ENCODE results near the gene STAG1.

DNA sequence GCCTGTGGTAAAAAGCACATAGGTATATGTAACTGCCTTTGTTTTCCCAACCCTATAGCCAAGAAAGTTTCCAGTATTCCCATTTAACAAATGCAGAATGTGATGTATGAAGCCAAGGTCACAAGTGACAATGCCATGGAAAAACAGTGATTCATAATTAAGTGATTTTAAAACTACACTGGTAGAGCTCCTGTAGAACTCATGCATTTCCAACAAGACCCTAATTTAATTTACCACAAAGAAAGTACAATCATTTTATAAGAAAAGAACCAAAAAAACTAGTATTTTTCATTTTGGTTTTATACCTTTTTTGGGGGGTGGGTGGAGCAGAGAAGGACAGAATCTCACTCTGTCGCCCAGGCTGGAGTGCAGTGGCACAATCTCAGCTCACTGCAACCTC, 82.0 kb downstream of the STAG1 start:
- TF ChIP-seq POLR2AphosphoS5 (IDR thresholded peaks at IDR 0.05; ENCODE audit: insufficient read depth in 1 of 2, low read depth in 1 of 2) (no peak), POLR2A (IDR thresholded peaks at IDR 0.05) (no peak)
- TF ChIP-seq, protein P1, sequence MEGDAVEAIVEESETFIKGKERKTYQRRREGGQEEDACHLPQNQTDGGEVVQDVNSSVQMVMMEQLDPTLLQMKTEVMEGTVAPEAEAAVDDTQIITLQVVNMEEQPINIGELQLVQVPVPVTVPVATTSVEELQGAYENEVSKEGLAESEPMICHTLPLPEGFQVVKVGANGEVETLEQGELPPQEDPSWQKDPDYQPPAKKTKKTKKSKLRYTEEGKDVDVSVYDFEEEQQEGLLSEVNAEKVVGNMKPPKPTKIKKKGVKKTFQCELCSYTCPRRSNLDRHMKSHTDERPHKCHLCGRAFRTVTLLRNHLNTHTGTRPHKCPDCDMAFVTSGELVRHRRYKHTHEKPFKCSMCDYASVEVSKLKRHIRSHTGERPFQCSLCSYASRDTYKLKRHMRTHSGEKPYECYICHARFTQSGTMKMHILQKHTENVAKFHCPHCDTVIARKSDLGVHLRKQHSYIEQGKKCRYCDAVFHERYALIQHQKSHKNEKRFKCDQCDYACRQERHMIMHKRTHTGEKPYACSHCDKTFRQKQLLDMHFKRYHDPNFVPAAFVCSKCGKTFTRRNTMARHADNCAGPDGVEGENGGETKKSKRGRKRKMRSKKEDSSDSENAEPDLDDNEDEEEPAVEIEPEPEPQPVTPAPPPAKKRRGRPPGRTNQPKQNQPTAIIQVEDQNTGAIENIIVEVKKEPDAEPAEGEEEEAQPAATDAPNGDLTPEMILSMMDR (IDR thresholded peaks at IDR 0.05), result no peak

Measured in vagina (tissue), 2 donors.